ENCODE measurements around the gene S100A1. TPM values are rescaled to one million over a fixed set of nuclear protein-coding genes. Genes with fewer than 3 reads are reported as not detected.
A peak's percentile ranks its signal among the peaks of the same experiment; 100 is the strongest.

S100A1 gene
- total and polyA plus RNA-seq, 2 of the 13 experiments (the other 11 are each of a cell fraction or from before 2014, with no cell fraction given): 120 to 251 TPM

GRCh38 chr1:153647346-153647714 lies 19.1 kb downstream of the S100A1 start (continued):
- no peak for TF ChIP-seq ZNF589 (CRISPR knock-in tag; conservative IDR thresholded peaks at IDR 0.05)
- no peak for TF ChIP-seq SUZ12 (IDR thresholded peaks at IDR 0.05; ENCODE audit: low read depth, low read length)
- TF ChIP-seq FOXP1 (IDR thresholded peaks at IDR 0.05): no peak
- TF ChIP-seq FOXP1 (CRISPR knock-in tag; IDR thresholded peaks at IDR 0.05): no peak
- TF ChIP-seq PHF5A (CRISPR knock-in tag; IDR thresholded peaks at IDR 0.05; ENCODE audit: low read depth, unreplicated experiment): no peak
- no peak for TF ChIP-seq KLF13 (CRISPR knock-in tag; IDR thresholded peaks at IDR 0.05)
- TF ChIP-seq ZSCAN9 (CRISPR knock-in tag; IDR thresholded peaks at IDR 0.05; ENCODE audit: borderline replicate concordance): no peak
- TF ChIP-seq JDP2 (CRISPR knock-in tag; IDR thresholded peaks at IDR 0.05; ENCODE audit: borderline replicate concordance): no peak
- no peak for TF ChIP-seq TFDP2 (CRISPR knock-in tag; IDR thresholded peaks at IDR 0.05)
- TF ChIP-seq ZNF652 (CRISPR knock-in tag; IDR thresholded peaks at IDR 0.05; ENCODE audit: borderline replicate concordance, low read depth): no peak
- TF ChIP-seq SP140L (CRISPR knock-in tag; IDR thresholded peaks at IDR 0.05; ENCODE audit: borderline replicate concordance): no peak
- no peak for TF ChIP-seq HCFC1 (IDR thresholded peaks at IDR 0.05; ENCODE audit: low read depth, low read length)
- TF ChIP-seq ZNF503 (CRISPR knock-in tag; IDR thresholded peaks at IDR 0.05): no peak
- no peak for TF ChIP-seq HMGA1 (CRISPR knock-in tag; conservative IDR thresholded peaks at IDR 0.05)
- no peak for TF ChIP-seq ZNF24 (IDR thresholded peaks at IDR 0.05)
- 0 out of 2 replicates have a peak, but pooled peaks have one; percentile 43 for TF ChIP-seq ZNF326 (CRISPR knock-in tag; IDR thresholded peaks at IDR 0.05; ENCODE audit: borderline replicate concordance)
- no peak for TF ChIP-seq SKI (IDR thresholded peaks at IDR 0.05; ENCODE audit: partially characterized antibody)
- TF ChIP-seq MZF1 (CRISPR knock-in tag; IDR thresholded peaks at IDR 0.05; ENCODE audit: borderline replicate concordance): no peak
- no peak for TF ChIP-seq ZNF224 (CRISPR knock-in tag; IDR thresholded peaks at IDR 0.05)
- TF ChIP-seq NFAT5 (CRISPR knock-in tag; IDR thresholded peaks at IDR 0.05): no peak
- TF ChIP-seq ZBTB4 (CRISPR knock-in tag; IDR thresholded peaks at IDR 0.05; ENCODE audit: borderline replicate concordance): no peak
